Fibroblast of skin of back (primary cell): ENCODE measurements around the gene CCDC116.
"Not testable (repeated sequence)": the region's sequence is repeated elsewhere in the genome, so short reads cannot be mapped to it uniquely, and the experiment has no call there.

Source experiments
- DNase-seq: peaks from one replicate; pipeline ENCODE4 v3.0.0-alpha.2; 2013

Gene CCDC116

GRCh38 chr22:21652547-21653545 lies 20.3 kb downstream of the CCDC116 start:
- DNase-seq = no peak

GRCh38 chr22:21657020-21657359 lies 24.4 kb downstream of the CCDC116 start:
- DNase-seq = no peak

- DNase-seq = peak; percentile 52
Measured at GRCh38 chr22:21657360-21658032, 24.9 kb downstream of the CCDC116 start.

DNA sequence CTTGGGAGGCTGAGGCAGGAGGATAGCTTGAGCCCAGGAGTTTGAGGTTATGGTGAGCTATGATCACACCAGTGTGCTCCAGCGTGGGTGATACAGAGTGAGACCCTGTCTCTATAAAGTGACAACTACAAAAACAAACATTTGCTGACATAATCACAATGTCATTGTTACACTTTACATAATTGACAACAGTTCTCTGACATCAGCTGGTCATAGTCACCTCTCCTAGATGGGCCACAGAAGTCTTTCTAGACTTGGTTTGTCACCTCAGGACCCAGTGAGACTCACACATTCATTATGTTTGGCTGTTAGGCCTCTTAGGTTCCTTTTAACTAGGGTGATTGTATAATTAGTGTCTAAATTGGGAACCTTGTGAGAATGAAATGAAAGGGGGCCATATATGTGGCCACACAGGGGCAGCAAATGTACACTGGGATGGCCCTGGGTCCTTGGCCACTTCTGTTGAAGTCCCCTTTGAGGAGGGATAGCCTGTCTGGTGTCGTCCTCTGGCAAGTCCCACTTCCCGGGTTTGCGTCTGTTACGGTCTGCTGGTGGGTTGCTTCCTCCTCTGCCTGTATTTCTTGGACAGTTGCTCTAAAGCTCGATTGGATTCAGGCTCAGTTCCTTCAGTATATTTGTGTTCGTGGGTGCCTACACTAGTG lies 27.4 kb downstream of the CCDC116 start:
- DNase-seq = no peak

DNA sequence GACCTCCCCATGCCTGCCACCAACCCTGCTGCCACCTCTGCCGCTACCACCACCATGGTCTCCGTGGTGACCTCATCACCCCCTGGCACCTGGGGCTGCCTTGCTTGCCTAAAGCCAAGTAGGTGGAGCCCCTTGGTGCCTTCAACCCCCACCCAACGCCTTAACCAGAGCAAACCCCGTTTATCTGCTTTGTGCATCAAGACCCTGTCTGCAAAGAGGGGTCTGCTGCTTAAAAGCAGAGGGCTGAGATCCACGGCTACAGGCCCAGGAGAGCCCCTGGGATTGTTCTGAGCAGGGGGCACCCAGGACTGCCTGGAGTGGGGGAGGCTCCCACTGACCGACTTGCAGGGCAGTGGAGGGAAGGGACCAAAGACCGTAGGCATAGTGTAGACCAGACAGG lies 28.3 kb downstream of the CCDC116 start:
- DNase-seq = no peak

- no peak for DNase-seq
Measured at GRCh38 chr22:21661991-21662390, 29.4 kb downstream of the CCDC116 start.

DNA sequence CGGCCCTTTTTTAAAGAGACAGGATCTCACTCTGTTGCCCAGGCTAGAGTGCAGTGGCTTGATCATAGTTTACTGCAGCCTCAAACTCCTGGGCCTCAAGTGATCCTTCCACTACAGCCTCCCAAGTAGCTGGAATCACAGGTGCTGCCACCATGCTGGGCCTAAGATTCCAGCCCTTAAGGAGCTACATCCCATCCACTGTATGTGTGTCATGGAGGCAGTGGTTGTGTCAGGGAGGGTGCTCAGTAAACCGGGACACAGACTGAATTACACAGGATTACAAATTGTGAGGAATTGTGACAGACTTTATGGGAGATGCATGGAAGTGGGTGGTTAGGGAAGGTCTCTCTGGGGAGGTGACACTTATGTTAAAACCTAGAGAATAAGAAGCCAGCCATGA lies 31.2 kb downstream of the CCDC116 start:
- DNase-seq = no peak

- DNase-seq = no peak
Measured at GRCh38 chr22:21665047-21665851, 32.7 kb downstream of the CCDC116 start.

DNA sequence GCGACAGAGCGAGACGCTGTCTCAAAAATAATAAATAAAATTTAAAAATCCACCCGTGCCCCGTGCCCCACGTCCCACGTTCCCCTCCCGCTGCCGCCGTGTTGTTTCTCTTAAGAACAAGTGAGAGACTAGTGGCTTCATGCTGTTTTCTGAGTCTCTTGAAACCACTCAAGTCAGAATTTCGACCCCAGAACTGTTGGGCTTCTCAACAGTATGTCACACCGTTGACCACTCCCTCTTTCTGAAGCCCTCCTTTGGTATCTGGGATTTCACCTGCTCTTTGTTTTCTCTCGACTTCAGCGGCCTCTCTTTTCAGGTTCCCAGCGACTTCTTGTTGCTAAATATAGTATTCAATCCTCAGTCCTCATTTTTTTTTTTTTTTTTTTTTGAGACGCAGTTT lies 34.2 kb downstream of the CCDC116 start:
- no peak for DNase-seq

- DNase-seq = no peak
Measured at GRCh38 chr22:21669026-21669425, 36.5 kb downstream of the CCDC116 start.

GRCh38 chr22:21672107-21672629 lies 39.6 kb downstream of the CCDC116 start:
- no peak for DNase-seq

- no peak for DNase-seq
Measured at GRCh38 chr22:21673534-21674321, 41.2 kb downstream of the CCDC116 start.

- no peak for DNase-seq
Measured at GRCh38 chr22:21674638-21675245, 42.2 kb downstream of the CCDC116 start.

GRCh38 chr22:21677606-21678443 lies 45.3 kb downstream of the CCDC116 start:
- no peak for DNase-seq

GRCh38 chr22:21678842-21679241 lies 46.3 kb downstream of the CCDC116 start:
- not testable (repeated sequence) for DNase-seq

DNA sequence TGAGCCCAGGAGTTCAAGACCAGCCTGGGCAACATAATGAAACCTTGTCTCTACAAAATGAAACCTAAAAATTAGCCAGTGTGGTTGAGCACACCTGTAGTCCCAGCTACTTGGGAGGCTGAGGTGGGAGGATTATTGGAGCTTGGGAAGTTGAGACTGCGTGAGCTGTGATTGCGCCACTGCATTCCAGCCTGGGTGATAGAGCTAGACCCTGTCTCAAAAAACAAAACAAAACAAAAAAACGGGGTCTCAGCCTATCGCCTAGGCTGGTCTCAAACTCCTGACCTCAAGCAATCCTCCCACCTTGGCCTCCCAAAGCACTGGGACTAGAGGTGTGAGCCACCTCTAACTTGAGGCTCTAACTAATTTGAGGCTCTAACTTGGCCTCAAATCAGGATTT lies 46.8 kb downstream of the CCDC116 start:
- no peak for DNase-seq

GRCh38 chr22:21680830-21681565 lies 48.4 kb downstream of the CCDC116 start:
- DNase-seq = no peak

DNA sequence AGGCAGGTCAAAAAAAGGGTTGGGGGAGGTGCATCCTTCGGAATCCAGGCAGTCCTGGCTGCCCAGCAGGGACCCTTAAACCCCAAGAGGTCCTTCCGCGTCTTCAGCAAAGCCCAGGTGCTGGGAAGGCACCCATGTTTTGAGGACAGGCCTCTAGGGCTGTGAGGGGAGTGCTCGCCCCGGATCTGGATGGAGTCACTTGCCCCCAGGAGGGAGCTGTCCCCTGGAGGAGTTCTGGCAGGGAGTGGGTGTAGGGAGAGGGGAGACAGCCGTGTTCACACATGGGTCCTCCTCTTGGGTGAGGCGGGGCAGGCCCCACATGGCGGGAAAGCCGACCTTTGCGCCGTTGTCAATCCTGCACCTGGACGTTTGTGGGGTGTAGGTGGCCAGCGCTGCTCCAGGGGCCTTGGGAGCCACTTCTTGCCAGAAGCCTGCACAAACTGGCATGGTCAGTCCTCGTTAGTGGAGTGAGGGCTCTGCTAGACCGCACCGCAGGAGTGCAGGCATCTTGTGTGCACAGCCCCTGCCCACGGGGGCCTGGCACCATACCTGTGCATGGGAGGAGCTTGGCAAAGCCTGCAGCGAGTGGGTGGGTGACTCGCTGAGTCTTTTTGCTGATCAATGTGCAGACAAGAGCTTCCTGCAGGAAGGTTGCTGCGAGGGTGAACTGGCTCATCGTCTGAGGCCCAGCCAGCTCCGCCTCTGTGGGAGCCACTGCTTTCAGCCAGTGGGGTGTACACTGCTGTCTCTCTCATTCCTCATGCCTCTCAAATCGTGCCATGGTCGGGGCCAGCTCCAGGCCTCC lies 49.2 kb downstream of the CCDC116 start:
- DNase-seq = no peak
